ENCODE data around the gene KIF6.
A peak's percentile ranks its signal among the peaks of the same experiment; 100 is the strongest.
"Not testable (repeated sequence)": the region's sequence is repeated elsewhere in the genome, so short reads cannot be mapped to it uniquely, and the experiment has no call there.

The KIF6 gene

GRCh38 chr6:39313526-39314272, 411.5 kb downstream of the KIF6 start:
- DNase-seq (ENCODE audit: low read depth), result no peak

GRCh38 chr6:39312912-39313525, 412.2 kb downstream of the KIF6 start:
- DNase-seq (ENCODE audit: low read depth), result no peak

GRCh38 chr6:39310542-39310941, 414.7 kb downstream of the KIF6 start:
- no peak for DNase-seq (ENCODE audit: low read depth)

GRCh38 chr6:39309942-39310531, 415.2 kb downstream of the KIF6 start:
- DNase-seq (ENCODE audit: low read depth), result peak; percentile 30

- no peak for DNase-seq (ENCODE audit: low read depth)
Measured at GRCh38 chr6:39307462-39307861, 417.7 kb downstream of the KIF6 start.

GRCh38 chr6:39304951-39305350, 420.3 kb downstream of the KIF6 start:
- DNase-seq (ENCODE audit: low read depth), result no peak

GRCh38 chr6:39303425-39304153, 421.6 kb downstream of the KIF6 start:
- no peak for DNase-seq (ENCODE audit: low read depth)

GRCh38 chr6:39302669-39303424, 422.4 kb downstream of the KIF6 start:
- DNase-seq (ENCODE audit: low read depth), result peak; percentile 77

GRCh38 chr6:39302011-39302410, 423.2 kb downstream of the KIF6 start:
- no peak for DNase-seq (ENCODE audit: low read depth)

- no peak for DNase-seq (ENCODE audit: low read depth)
Measured at GRCh38 chr6:39301606-39302005, 423.6 kb downstream of the KIF6 start.

- no peak for DNase-seq (ENCODE audit: low read depth)
Measured at GRCh38 chr6:39300739-39301138, 424.5 kb downstream of the KIF6 start.

- no peak for DNase-seq (ENCODE audit: low read depth)
Measured at GRCh38 chr6:39298061-39298460, 427.1 kb downstream of the KIF6 start.

GRCh38 chr6:39296745-39297640, 428.2 kb downstream of the KIF6 start:
- no peak for DNase-seq (ENCODE audit: low read depth)

- DNase-seq (ENCODE audit: low read depth), result no peak
Measured at GRCh38 chr6:39295611-39296011, 429.6 kb downstream of the KIF6 start.

GRCh38 chr6:39294899-39295298, 430.3 kb downstream of the KIF6 start:
- DNase-seq (ENCODE audit: low read depth), result no peak

- DNase-seq (ENCODE audit: low read depth), result no peak
Measured at GRCh38 chr6:39294133-39294532, 431.1 kb downstream of the KIF6 start.

- no peak for DNase-seq (ENCODE audit: low read depth)
Measured at GRCh38 chr6:39292637-39293036, 432.6 kb downstream of the KIF6 start.

- DNase-seq (ENCODE audit: low read depth), result no peak
Measured at GRCh38 chr6:39289490-39289889, 435.7 kb downstream of the KIF6 start.

- no peak for DNase-seq (ENCODE audit: low read depth)
Measured at GRCh38 chr6:39287601-39288000, 437.6 kb downstream of the KIF6 start.

- not testable (repeated sequence) for DNase-seq (ENCODE audit: low read depth)
Measured at GRCh38 chr6:39286596-39286995, 438.6 kb downstream of the KIF6 start.

GRCh38 chr6:39282774-39283173, 442.4 kb downstream of the KIF6 start:
- DNase-seq (ENCODE audit: low read depth), result no peak
